HG03280 (cell line): ENCODE data around the gene RNASEH2A.
A peak's percentile ranks its signal among the peaks of the same experiment; 100 is the strongest.
"Not testable (repeated sequence)": the region's sequence is repeated elsewhere in the genome, so short reads cannot be mapped to it uniquely, and the experiment has no call there.

ENCODE experiments used
- ATAC-seq: cut with Tn5 transposase; IDR thresholded peaks from one replicate; pipeline ENCODE4 v1.9.1; 2021; ENCODE audit warnings: mild to moderate bottlenecking, moderate library complexity; ENCODE audit not compliant: unreplicated experiment

Gene RNASEH2A

DNA sequence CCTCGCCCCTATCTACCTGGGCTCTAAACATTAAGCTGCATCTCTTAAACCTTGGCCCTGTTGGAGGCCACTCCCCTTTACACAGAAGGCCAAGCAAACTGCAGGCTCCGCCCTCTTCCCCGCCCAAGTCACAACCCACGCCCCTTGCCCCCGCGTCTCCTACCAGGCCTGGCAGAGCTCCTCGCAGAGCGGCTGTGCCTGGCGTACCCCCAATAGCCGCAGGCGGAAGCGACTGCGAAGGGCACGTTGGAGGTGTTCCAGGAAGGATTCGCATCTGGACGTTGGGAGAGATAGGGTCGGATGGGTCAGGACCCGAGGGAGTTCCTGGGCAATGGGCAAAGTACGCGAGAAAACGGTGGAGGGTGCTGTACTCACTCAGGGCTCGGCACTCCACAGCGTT is 22.1 kb downstream of the RNASEH2A start:
- no peak for ATAC-seq

DNA sequence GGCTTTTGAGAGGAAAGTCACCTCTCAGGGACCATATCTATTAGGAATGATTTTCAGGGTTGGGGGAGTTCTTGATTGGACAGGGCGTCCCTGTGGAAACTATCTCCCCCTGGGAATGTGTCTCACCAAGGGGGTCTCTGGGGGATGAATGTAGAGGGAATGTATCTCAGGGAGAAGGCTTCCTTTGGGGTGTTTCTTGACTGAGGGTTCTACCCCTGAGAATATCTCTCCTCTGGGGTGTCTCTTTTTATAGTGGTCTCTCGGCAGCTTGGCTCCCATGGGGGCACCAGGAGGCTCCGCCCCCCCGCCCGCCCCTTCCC is 27.0 kb downstream of the RNASEH2A start:
- no peak for ATAC-seq

DNA sequence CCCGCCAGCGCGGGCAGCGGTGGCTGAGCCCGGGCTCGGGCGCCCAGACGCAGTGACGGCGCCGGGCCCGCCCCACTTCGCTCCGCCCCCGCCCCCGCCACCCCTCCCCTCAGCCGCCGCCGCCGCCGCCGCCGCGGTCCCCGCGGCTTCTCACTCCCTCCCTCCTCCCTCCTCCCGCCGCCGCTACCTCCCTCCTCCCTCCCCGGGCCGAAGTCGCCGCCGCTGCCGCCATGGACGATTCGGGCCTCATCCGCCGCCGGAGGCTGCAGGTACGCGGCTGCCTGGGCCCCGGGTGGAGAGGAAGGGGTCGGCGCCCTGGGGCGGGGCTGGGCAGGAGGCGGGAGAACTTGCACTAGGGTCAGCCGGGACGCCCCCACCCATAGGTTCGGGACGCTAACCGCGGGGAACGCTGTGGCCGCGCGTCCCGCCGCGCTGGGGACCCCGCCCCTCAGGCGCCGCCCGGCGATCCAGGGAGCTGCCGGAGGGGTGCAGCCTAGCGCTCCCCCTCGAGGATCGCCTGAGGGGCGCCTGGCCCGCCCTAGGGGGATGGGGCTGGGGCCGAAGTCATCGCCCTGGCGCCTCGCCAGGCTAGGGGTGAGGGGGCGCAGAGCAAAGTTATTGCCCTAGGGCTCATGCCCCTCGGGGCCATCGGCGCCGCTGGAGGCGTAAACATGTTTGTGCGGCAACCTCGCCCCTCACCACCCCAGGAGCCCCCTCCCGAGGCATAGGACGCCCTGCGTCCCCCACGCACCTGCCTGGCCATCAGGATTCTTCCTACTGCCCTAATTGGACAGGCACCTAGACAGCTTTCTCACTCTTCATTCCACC is 27.6 kb downstream of the RNASEH2A start:
- no peak for ATAC-seq

DNA sequence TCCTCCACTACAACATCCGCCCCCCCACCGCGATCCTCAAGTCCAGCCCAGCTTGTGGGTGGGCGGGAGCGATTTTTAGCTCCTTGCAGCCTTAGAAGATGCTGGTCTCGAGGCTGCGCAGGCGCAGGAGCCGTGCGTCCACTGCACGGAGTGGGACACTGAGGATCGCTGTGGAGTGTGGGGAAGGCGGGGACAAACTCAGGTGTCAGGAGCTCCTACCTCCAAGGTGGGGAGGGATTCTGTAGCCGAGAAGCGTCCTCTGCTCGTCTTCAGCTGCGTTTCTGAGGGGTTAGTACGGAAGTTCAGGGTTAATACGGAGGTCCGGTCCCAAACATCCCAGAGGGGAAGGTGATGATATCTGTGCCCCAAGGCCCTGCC is 28.2 kb downstream of the RNASEH2A start, which contains the start of gene RTBDN:
RTBDN (minus strand) TSS at position 14 of the 378 bp plus-strand sequence. CDS start 4,600 bp downstream, outside the sequence.
- no peak for ATAC-seq

DNA sequence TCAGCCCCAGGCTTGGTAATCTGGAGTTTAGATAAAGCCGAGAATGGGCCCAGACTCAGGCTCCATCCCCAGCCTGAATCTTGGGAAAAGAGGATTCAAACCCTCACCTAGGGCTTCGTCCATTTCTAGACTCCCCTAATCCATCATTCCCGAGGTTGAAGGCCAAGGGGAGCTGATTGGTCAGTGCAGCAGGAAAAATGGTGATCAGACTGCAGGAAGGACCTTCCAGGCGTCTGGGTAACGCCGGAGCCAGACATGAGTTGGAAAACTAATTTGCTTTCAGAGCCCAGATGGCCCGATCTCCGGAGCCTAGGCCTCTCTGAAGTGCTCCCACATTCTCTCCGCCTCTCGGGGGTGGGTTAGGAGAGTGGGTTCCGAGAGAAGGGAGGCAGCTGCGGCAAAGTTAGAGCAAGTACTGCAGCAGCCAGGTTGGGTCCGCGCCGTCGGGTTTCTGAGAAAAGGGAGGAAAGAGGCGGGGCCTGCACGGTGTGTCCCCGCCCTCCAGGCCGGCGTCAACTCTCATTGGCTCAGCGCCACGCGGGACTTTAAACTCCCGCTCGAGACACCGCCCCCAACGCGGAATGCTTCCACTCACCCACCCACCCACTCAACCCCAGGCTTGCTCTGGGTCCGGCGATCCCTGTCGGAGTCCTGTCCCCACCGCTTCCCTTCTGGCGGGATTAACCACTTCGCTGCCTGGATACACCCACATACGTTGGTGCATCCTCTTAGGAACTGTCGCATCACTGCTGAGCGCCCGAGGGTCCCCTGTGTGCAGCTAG is 28.8 kb downstream of the RNASEH2A start:
- no peak for ATAC-seq

DNA sequence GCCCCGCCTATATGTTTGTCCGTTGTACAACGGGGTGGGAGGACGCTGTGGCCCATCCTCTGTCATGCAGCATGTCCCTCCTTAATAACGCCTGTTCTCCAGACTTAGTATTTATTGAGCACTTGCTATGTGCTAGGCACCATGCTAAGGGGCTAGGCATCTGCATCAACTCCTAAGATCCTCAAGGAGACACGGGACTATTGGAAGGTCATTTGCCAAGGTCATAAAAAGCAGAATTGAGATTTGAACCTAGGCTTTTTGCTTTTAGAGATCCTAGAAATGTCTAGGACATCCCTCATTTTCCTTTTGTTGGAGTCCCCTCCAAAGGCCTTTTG is 30.1 kb downstream of the RNASEH2A start:
- no peak for ATAC-seq

DNA sequence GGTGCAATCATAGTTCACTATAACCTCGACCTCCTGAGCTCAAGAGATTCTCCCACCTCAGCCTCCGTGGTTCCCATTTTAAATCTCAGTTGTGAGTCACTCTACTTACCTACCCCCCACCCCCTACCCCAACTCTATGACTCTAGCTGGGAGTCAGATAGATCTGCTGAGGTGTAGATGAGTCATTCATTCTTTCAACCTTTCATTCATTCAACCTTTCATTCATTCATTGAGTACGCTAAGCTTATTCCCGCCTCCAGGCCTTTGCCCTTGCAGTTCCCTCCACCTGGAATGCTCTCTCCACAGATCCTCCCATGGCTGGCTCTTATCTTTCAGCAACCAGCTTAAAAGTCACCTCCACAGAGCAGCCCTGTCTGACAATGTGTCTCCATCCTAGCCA is 30.8 kb downstream of the RNASEH2A start:
- no peak for ATAC-seq

DNA sequence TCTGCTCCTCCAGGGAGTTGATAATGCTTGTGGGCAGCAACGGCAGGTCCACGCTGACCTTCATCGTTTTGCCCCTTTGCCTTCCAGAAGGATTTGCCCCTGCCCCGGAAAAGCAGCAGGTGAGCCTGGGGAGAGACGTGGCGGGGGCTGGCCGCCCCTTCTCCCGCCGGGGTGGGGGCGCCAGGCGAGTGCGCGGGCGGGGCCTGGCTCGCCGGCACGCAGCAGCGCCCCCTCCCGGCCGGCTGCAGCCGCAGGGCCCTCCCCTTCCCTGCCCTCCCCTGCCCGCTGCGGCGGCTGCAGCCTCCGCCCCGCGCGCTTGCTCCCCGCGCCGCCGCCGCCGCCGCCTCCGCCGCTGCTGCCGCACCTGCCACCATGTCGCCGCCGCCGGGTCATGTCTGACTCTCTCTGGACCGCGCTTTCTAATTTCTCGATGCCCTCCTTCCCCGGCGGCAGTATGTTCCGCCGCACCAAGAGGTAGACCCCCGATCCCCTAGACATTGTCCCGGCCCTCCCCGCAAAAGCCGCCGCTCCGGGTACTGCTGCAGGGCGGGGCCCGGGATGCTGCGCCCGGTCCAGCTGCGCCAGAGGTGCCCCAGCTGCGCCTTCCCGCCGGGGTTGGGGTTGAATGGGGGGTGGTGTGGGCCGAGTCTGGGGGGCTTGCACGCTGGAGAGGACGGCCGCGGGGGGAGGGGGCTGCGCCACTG is 31.9 kb downstream of the RNASEH2A start, which contains the start of gene MAST1:
MAST1 (plus strand) TSS at position 334 of the 704 bp plus-strand sequence; CDS start at position 392, 58 bp downstream.
- ATAC-seq = no peak

DNA sequence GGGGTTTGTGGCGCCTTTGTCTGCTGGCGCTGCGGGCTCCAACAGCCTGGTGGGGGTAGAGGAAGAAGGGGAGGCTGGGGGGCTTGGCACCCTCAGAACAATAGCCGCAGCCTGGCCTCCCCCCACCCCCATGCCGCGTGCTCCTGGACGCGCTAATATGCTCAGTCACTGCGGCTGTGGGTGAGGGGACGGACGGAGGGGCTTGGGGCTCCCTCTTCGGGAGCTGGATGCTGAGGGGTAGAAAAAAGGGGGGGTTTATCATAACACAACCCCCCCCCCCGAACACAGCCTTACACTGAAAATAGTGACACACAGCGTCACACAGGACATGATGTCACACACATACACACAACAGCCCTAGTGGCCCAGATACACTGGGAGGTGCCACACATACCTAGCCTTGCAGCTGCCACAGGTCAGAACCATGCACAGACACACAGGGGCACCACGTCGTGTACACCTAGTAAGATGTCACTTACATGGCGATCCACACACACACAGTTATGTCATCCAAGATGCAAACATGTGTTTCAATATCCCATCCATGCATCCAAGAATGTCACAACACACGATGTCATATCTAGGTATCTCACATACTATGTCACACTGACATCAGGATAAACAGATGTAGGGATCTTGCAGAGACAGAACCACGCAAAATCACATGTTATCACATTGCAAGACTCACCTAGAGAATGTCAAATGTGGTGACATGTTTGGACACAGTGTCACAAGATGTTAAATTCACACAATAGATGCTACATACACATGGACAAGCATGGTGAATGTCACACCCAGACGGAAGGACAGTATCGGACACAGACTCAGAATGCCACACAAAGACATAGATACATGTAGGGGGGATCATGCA is 32.7 kb downstream of the RNASEH2A start:
- ATAC-seq = no peak

DNA sequence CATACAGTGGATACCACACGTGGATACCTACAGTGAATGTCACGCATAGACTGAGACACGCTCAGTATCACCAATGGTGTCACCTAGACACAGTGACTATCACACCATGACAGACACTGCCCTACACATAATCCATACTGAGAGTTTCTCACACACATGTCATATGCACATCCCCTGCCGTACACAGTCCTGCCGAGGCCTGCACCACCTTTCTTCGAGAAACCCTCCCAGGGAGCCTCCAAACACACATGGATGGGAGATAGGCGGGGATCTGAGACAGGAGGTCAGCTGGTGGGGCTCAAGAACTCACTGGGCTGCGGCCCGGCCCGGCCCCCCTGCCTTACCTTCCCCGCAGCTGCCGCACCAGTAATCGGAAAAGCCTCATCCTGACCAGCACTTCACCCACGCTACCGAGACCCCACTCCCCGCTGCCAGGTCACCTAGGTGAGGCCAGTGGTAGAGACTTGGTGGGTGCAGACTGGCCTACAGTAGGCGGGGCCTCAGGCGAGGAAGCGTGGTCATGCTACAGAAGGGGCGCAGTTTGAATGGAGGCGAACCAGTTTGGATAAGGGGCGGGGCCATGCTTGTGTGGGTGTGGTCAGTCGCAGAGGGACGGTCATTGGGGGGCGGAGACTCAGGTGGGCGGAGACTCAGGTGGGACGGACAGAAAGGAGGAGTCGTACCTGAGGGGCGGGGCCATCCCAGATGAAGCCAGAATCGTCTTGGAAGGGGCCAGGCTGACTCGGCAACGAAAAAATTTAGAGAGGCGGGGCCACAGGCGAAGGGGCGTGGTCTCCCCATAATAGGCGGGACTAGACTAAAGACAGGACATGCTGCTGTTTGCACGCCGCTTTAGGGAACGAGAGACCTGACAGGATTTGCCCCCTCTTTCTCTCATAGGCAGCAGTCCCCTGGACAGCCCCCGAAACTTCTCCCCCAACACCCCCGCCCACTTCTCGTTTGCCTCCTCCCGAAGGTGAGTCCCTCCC is 34.0 kb downstream of the RNASEH2A start:
- no peak for ATAC-seq

DNA sequence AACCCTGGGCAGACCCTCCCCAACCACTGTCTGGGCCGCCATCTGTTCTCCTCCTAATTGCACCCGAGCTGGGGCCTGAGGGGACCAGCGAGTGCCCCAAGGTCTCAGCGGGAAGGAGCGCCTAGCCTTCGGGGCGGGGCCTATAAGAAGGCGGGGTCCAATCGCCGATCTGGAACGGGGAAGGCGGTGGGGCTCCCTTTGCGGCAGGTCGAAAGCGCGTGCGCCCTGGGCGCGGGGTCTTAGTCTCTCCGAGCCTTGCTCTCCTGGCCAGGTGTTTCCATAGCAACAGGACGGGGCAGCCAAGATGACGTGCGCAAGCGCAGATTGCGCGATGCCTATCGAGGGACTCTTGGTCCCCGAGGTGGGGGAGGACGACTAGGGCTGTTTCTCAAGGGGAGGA is 34.7 kb downstream of the RNASEH2A start:
- ATAC-seq = no peak

DNA sequence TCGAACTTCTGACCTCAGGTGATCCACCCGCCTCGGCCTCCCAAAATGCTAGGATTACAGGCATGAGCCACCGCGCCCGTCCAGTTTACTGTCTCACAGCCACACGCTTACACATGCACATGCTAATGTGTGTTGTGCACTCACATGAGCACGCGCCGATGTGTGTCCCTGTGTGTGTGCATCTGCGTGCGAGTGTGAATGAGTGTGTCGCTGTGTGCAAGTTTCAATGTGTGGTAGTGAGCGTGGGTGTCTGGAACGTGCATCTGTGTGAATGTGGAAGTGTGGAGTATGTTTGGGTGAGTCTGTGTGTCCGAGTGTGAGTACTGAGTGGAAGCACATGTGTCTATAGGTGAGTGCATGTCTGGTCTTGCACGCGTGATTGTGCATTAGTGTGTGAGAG is 36.1 kb downstream of the RNASEH2A start:
- ATAC-seq = no peak

DNA sequence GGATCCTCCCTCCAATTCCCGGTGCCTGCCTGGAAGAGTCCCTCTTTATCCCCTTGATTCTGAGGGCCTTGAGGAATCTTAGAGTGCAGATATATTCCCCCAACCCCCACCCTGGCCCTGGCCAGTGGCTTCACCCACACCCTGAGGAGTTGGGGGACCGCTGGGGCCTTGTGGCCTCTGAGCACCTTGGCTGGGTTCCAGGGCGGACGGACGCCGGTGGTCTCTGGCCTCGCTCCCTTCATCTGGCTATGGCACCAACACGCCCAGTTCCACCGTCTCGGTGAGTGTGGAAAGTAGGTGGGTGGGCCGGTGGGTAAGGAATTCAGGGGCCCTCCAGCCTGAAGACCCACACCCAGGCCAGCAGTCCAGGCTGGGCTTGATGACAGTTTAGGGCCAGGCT is 36.9 kb downstream of the RNASEH2A start:
- no peak for ATAC-seq

DNA sequence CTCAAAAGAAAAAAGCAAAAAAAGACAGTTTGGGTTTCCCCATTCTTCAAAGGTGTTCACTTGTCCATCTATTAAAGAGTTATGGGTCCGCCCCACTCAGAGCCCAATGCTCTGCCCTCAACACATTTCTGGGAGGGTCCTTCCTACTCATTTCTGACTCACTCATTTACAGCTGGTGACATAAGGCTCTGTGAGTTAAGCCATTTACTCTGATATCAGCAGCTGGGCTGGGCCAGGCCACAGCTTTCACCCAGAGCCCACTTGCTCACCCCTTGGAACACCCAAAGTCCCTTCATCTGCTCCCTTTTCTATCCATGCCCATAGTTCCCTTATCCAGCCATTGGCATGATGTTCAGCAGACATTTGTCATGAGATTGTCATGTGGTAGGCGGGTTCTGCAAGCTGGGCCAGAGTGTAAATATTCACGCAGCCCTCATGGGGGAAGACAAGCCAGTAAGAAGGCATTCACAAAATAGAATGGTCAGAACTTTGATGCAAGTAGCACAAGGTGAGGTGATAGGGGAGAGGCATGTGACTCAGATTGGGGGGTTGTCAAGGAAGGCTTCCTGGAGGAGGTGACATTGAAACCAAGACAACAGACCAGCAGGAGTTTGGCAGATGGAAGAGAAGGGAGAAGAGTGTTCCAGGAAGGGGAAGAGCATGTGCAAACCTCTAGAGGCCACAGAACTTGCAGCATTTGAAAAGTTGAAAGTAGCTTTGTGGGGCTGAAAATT is 37.8 kb downstream of the RNASEH2A start:
- ATAC-seq = no peak

DNA sequence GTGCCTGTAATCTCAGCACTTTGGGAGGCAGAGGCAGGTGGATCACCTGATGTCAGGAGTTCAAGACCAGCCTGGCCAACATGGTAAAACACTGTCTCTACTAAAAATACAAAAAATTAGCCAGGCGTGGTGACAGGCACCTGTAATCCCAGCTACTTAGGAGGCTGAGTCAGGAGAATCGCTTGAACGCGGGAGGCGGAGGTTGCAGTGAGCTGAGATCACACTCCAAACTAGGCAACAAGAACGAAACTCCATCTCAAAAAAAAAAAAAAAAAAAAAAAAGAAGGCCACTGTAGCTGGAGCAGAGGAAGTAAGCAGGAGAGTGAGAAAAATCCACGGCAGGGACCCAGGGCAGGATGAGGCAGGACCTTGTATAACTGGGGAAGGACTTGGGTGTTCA is 40.2 kb downstream of the RNASEH2A start:
- not testable (repeated sequence) for ATAC-seq

DNA sequence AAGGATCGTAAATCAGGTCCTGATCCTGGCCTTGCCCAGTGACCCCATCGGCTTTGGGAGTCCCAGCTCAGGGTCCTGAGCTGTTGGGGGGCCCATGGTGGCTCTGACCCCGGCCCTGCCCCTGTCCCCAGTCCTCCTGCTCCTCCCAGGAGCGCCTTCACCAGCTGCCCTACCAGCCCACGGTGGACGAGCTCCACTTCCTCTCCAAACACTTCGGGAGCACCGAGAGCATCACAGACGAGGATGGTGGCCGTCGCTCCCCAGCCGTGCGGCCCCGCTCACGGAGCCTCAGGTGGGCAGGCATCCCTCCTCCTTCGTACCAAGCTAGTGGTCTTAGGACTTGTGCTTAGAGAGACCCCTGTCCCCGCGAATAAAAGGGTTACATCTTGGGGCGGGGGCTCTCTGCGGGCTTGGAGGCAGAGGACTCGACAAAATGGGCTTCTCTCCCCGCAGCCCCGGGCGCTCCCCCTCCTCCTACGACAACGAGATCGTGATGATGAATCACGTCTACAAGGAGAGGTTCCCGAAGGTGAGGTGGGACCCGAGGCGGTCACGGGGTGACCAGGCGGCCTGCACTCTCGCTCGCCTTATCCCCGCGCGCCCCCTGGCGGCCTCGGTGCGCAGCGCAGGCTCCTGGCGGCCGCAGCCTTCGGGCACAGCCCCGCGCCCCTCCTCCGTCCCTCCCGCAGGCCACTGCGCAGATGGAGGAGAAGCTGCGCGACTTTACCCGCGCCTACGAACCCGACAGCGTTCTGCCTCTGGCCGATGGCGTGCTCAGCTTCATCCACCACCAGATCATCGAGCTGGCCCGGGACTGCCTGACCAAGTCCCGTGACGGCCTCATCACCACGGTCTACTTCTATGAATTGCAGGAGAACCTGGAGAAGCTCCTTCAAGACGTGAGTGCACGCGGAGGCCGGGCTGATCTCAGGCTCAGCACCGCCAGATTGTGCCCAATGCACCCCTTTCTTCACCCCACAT is 41.1 kb downstream of the RNASEH2A start:
- peak; percentile 87 for ATAC-seq

DNA sequence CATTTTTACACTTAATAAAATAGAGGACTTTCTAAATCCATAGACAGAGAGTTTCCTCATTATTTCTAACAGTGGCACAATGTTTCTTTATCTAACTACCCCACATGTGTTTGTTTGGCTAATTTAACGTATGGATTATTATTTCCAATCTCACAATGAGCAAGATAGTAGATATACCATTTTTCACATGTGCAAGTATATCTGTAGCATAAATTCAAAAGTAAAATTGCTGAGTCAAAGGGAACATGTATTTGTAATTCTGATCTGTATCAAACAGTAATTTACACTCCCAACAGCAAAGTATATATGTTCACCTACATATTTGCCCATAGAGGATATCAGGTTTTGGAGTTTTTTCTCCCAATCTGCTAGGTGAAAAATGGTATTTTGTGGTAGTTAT is 50.3 kb downstream of the RNASEH2A start:
- no peak for ATAC-seq
